Activated gamma-delta T cell treated with Interleukin-2 at 50 U/mL for 16 hours (primary cell): ENCODE results near the gene NPTX1.

Experiments used
- DNase-seq: peaks from one replicate; pipeline ENCODE4 v3.0.0-alpha.2; 2020

The NPTX1 gene

DNA sequence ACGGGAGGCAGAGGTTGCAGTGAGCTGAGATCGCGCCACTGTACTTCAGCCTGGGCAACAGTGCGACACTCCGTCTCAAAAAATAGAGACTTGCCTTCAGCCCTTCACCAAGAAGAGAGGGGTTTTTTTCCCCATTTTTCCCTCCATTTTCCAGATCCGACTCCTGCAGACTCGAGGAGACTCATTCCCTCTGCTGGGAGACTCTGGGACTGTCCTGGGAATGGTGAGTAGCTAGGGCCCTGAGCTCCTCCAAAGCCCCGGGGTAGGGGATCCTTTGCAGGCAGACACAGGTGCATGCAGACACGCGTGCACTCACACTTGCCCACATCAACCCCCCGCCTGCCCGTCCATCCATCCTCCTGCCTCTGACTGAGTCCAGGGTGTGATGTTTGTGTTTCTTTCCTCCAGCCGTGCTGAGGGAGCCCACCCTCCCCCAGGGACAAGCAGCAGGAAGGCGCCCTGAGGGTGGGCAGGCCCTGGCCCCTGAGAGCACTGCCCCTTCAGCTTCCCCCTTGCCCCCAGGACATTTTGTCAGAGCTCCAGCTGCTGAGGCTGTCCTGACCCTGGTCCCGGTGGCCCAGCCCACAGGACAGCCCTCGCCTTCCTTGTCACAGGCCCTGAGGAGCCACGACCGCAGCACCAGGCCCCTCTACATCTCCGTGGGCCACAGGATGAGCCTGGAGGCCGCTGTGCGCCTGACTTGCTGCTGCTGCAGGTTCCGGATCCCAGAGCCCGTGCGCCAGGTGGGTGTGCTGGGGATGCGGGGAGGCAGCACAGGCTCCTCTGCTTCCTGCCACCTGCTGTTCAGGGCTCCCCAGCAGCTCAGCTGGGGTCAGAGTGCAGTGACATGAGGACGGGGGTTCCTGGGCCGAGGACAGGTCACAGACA, 51.3 kb downstream of the NPTX1 start:
- DNase-seq = no peak

DNA sequence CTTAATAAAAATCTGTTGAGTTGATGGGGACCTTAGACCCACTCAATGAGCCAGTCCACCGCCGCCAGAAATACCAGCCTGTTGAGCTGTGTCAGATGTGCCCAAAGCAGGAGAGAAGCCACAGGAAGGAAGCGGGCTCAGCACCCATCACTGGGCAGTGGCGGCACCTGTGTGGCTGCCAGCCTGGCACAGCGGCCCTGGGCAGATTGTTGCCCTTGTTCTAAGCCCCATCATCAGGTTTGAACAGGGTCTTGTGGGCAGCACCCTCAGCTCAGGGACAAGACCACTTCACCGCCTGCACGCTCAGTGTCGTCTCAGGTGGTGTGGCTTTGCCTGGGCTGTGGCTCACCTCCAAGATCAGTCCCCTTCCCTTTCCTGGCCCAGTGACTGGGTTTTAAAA, 52.1 kb downstream of the NPTX1 start:
- DNase-seq = no peak

DNA sequence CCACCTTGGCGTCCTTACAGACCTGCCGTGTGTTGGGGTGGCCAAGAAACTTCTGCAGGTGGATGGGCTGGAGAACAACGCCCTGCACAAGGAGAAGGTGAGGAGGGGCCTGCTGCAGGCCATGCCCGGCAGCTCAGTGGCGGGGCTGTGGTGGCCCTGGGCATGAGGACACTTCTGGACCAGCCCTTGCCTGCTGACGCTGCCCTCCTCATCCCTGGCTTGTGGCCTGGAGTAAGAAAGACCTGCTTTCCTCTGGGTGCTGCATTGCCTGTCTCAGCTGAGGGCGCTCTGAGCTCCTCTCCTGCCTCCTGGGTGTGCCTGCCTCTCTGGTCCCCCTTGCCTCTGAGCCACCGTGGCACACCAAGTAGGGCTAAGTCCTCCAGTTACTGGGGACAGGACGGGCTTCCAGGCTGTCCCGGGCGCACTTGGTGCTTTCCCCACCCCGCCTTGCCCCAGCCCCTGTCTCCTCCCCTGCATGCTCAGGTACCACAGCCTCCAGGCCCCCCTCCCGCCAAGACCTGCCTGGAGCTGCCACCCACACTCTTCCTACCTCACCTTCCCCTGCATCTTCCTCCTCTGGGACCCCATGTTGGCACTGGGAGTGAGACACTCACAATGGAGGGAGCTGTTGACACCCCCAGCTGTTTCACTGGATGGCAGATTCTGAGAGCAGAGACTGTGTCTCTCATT, 52.7 kb downstream of the NPTX1 start:
- no peak for DNase-seq

GRCh38 chr17:80422981-80423380, 53.4 kb downstream of the NPTX1 start:
- DNase-seq = no peak

DNA sequence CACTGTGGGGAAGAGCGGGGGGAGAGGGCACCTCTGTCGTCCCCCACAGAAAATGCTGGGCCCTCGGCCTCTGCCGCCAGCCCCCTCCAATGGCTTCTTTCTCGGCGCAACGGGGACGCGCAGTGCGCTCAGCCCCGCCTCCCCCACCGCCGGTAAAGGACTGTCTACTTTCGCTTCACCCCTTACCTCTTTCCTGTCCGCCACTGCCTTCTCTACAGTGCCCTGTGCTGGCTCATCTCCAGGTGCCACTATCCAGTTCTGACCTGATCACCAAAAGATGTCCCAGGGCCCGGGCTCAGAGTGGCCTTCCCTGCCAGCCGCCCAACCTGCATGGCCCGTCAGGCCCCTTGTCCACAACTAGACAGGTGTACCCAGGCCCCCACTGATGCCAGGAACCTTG, 54.1 kb downstream of the NPTX1 start:
- no peak for DNase-seq

DNA sequence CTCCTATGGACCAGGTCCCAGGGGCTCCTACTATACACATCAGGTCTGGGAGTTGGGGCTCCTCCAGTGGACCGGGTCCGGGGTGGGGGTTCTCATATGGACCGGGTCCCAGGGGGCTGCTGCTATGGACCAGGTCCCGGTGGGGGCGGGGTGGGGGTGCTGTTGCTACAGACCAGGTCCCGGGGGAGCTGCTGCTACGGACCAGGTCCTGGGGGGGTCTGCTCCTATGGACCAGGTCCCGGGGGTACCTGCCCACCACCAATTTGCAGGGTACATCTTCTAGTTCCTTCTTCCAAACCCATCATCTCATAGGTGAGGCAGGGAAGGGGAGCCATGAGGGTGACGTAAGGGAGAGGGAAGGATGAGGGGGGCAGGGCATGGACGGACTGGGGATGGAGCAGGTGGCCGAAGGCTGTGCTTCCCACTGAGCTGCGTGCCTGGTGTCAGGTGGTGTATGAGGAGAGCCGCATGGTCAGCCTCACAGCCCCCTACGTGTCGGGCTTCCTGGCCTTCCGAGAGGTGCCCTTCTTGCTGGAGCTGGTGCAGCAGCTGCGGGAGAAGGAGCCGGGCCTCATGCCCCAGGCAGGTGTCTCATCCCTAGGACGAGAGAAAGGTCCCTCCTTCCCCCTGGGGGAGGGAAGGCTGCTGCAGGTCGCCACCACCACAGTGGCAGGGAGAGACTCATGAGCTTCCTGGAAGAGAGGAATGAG, 54.9 kb downstream of the NPTX1 start:
- DNase-seq = no peak

GRCh38 chr17:80419255-80419654, 57.2 kb downstream of the NPTX1 start:
- DNase-seq = no peak

DNA sequence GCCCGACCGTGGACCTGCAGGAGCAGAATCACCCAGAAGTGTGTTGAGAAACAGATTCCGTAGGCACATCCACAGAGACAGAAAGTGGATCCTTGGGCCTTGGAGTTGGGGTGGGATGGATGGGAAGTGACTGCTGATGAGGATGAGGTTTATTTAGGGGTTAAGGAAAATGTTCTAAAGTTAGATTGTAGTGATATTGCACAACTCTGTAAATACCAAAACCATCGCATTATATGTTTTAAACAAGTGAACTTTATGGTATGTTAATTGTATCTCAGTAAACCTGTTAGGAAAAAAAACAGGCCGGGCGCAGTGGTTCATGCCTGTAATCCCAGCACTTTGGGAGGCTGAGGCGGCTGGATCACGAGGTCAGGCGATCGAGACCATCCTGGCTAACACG, 57.8 kb downstream of the NPTX1 start:
- DNase-seq = no peak
